Colonic mucosa (tissue), 4 donors: Measurements from ENCODE around the gene BCS1L. TPM values are rescaled to one million over a fixed set of nuclear protein-coding genes. Genes with fewer than 3 reads are reported as not detected.

Experiments used
- DNase-seq: peaks from one replicate; pipeline ENCODE4 v3.0.0-alpha.2; 2020
- H3K27ac ChIP-seq: fragments of 200-600 bp; one replicate; pipeline ENCODE4 v1.8.0; 2021
- H3K27me3 ChIP-seq: fragments of 200-600 bp; one replicate; pipeline ENCODE4 v1.8.0; 2021
- H3K36me3 ChIP-seq: fragments of 200-600 bp; one replicate; pipeline ENCODE4 v1.8.0; 2021
- H3K4me1 ChIP-seq: fragments of 200-600 bp; one replicate; pipeline ENCODE4 v1.8.0; 2021; ENCODE audit warnings: mild to moderate bottlenecking
- H3K4me3 ChIP-seq: fragments of 200-600 bp; one replicate; pipeline ENCODE4 v1.8.0; 2021
- H3K9ac ChIP-seq, 2 donors: one replicate each; pipeline ENCODE4 v1.7.0; 2013; ENCODE audit warnings: control low read depth in 2 of 2, low read depth in 2 of 2, low read length in 2 of 2
- H3K9me3 ChIP-seq: fragments of 200-600 bp; one replicate; pipeline ENCODE4 v1.8.0; 2021
- CTCF ChIP-seq: fragments of 200-600 bp; IDR thresholded peaks from one replicate; pipeline ENCODE4 v1.8.0; 2022; ENCODE audit warnings: antibody characterized with exemption, mild to moderate bottlenecking
- intact Hi-C: fragments of 100-400 bp; cut with DNase I; formaldehyde crosslinking; loops from one replicate; pipeline ENCODE4 v1.14.1; 2022
- total RNA-seq, 2 donors: library from RNA; stranded (reverse); fragmentation: NEBNext Ultra II Directional in 1 of 2; extraction: Animal tissue kit (Norgen Biotek cat#: 25700) in 1 of 2; gene quantifications; one replicate each; pipeline ENCODE4 v1.2.1, GENCODE V29; 2021
- donor health status: healthy.
- donor health status: DM: no; HTN: no; CAD: no.
- donor health status: DM: no; HTN: no; CAD: no.

BCS1L gene
- total RNA-seq, 2 donors from 2014 or later: 21.7 to 63.7 TPM

- Histone ChIP-seq H3K9ac (no peak overlapping the region), H3K27me3 (no peaks in the 10 kb centered on the region), H3K9me3 (no peaks in the 10 kb centered on the region), H3K4me3 (no peak overlapping the region), H3K36me3 (peaks cover 30% of the 10 kb centered on the region), H3K27ac (no peak overlapping the region), H3K4me1 (no peaks in the 10 kb centered on the region)
- DNase-seq: peak; percentile 53
- TF ChIP-seq CTCF: peak; percentile 85
- intact Hi-C loops: loop anchor here (10.0 kb wide), 1 partner anchor 243 kb away; no protein-coding TSS in a partner anchor
Measured at GRCh38 chr2:218648088-218648786, 11.2 kb upstream of the BCS1L start.

- Histone ChIP-seq H3K27ac (no peak overlapping the region), H3K27me3 (no peaks in the 10 kb centered on the region), H3K4me1 (no peaks in the 10 kb centered on the region), H3K4me3 (no peak overlapping the region), H3K9ac (no peak overlapping the region), H3K9me3 (no peaks in the 10 kb centered on the region), H3K36me3 (peaks cover 30% of the 10 kb centered on the region)
- no peak for DNase-seq
- no peak for TF ChIP-seq CTCF
- intact Hi-C loops: loop anchor here (10.0 kb wide), 1 partner anchor 244 kb away; no protein-coding TSS in a partner anchor
Measured at GRCh38 chr2:218648787-218649100, 10.7 kb upstream of the BCS1L start.

GRCh38 chr2:218655751-218656150 lies 3.7 kb upstream of the BCS1L start:
- Histone ChIP-seq H3K4me3 (no peak overlapping the region), H3K4me1 (peaks cover 8% of the 10 kb centered on the region), H3K36me3 (peaks cover 6% of the 10 kb centered on the region), H3K9me3 (no peaks in the 10 kb centered on the region), H3K27ac (no peak overlapping the region), H3K27me3 (no peaks in the 10 kb centered on the region), H3K9ac (no peak overlapping the region)
- intact Hi-C loops: no loop called here
- DNase-seq: no peak
- TF ChIP-seq CTCF: no peak

- TF ChIP-seq CTCF: peak; percentile 13
- H3K4me3 ChIP-seq: peak overlapping the region; percentile 98
- H3K36me3 ChIP-seq: no peaks in the 10 kb centered on the region
- intact Hi-C loops: no loop called here
- peak overlapping the region; percentile 81 for H3K27ac ChIP-seq
- peak; percentile 69 for DNase-seq
- H3K9ac ChIP-seq: peak overlapping the region; percentile 82 to 84
- H3K9me3 ChIP-seq: no peaks in the 10 kb centered on the region
- no peaks in the 10 kb centered on the region for H3K27me3 ChIP-seq
- peaks cover 8% of the 10 kb centered on the region for H3K4me1 ChIP-seq
Measured at GRCh38 chr2:218658671-218659257, 719 bp upstream of the BCS1L start.

GRCh38 chr2:218659988-218660358 lies 490 bp downstream of the BCS1L start:
- no peaks in the 10 kb centered on the region for H3K9me3 ChIP-seq
- H3K9ac ChIP-seq: peak overlapping the region; percentile 82 to 84
- peak overlapping the region; percentile 81 for H3K27ac ChIP-seq
- H3K4me3 ChIP-seq: peak overlapping the region; percentile 98
- H3K4me1 ChIP-seq: peaks cover 8% of the 10 kb centered on the region
- H3K36me3 ChIP-seq: no peaks in the 10 kb centered on the region
- no peak for TF ChIP-seq CTCF
- no peak for DNase-seq
- no peaks in the 10 kb centered on the region for H3K27me3 ChIP-seq
- intact Hi-C loops: no loop called here
